ENCODE results near the gene G6PC3. TPM values are rescaled to one million over a fixed set of nuclear protein-coding genes. Genes with fewer than 3 reads are reported as not detected.
"Not testable (repeated sequence)": the region's sequence is repeated elsewhere in the genome, so short reads cannot be mapped to it uniquely, and the experiment has no call there.

The G6PC3 gene
- polyA plus RNA-seq: 10 to 100 TPM; 36.3 to 43.5 TPM

- Histone ChIP-seq H3K27me3 (ENCODE audit: control insufficient read depth in 1 of 2, insufficient read depth in 2 of 2, low read length in 2 of 2) (no peaks in the 10 kb centered on the region), H3K4me1 (ENCODE audit: control insufficient read depth in 2 of 2, insufficient read depth in 2 of 2, low read length in 1 of 2) (peaks cover 0 to 9% of the 10 kb centered on the region in 2 donors), H3K36me3 (ENCODE audit: control insufficient read depth in 2 of 2, insufficient read depth in 2 of 2, low read length in 1 of 2) (peaks cover 7 to 9% of the 10 kb centered on the region in 2 donors), H3K4me3 (ENCODE audit: low read depth in 1 of 2, low read length in 2 of 2) (peak within 1 kb of the TSS; percentile 64 to 68), H3K9me3 (ENCODE audit: control insufficient read depth in 2 of 2, insufficient read depth in 1 of 2, low read depth in 1 of 2, low read length in 1 of 2) (no peaks in the 10 kb centered on the region), H3K27ac (ENCODE audit: low read depth in 2 of 2, low read length in 1 of 2) (peak within 1 kb of the TSS; percentile 93 to 95)
- 0 to 1% methylated on average over 51 to 53 of the region's 53 CpGs for WGBS, 2 donors
These were observed at the start of gene G6PC3 for GRCh38 chr17:44070455-44071197. G6PC3 (plus strand) TSS chr17:44070735; CDS start chr17:44070966, 231 bp downstream.

- 93 to 96% methylated on average over 7 of the region's 7 CpGs for WGBS, 2 donors
These were observed 49.3 kb upstream of the G6PC3 start for GRCh38 chr17:44021227-44021626.

DNA sequence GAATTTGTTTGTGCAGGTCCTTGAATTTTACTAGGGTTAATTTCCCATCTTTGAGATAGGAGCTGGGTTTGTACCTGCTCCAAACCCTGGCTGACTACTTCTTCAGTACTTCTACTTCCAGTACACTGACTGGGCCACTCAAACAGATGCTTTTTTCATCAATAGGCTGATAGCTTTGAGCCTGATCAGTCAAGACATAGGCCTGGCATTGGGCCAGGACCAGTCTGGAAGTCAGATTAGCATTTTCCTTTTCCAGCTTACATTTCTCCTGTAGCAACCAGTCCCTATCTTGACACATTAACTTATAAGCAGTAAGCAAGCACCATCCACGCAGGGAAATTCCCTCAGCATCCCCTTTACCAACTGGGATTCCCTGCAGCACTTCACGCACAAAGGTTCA lies 48.3 kb upstream of the G6PC3 start:
- Histone ChIP-seq H3K9me3 (ENCODE audit: control insufficient read depth in 2 of 2, insufficient read depth in 1 of 2, low read depth in 1 of 2, low read length in 1 of 2) (no peaks in the 10 kb centered on the region), H3K36me3 (ENCODE audit: control insufficient read depth in 2 of 2, insufficient read depth in 2 of 2, low read length in 1 of 2) (peaks cover 0 to 11% of the 10 kb centered on the region in 2 donors), H3K27ac (ENCODE audit: low read depth in 2 of 2, low read length in 1 of 2) (no peak overlapping the region), H3K27me3 (ENCODE audit: control insufficient read depth in 1 of 2, insufficient read depth in 2 of 2, low read length in 2 of 2) (no peaks in the 10 kb centered on the region), H3K4me1 (ENCODE audit: control insufficient read depth in 2 of 2, insufficient read depth in 2 of 2, low read length in 1 of 2) (no peaks in the 10 kb centered on the region), H3K4me3 (ENCODE audit: low read depth in 1 of 2, low read length in 2 of 2) (no peak overlapping the region)
- WGBS, 2 donors: 95 to 99% methylated on average over 2 of the region's 2 CpGs

More at GRCh38 chr17:44021227-44021626, 49.3 kb upstream of the G6PC3 start:
- not testable (repeated sequence) for H3K9me3 ChIP-seq (ENCODE audit: control insufficient read depth in 2 of 2, insufficient read depth in 1 of 2, low read depth in 1 of 2, low read length in 1 of 2); H3K27me3 ChIP-seq (ENCODE audit: control insufficient read depth in 1 of 2, insufficient read depth in 2 of 2, low read length in 2 of 2); H3K4me3 ChIP-seq (ENCODE audit: low read depth in 1 of 2, low read length in 2 of 2); H3K27ac ChIP-seq (ENCODE audit: low read depth in 2 of 2, low read length in 1 of 2); H3K4me1 ChIP-seq (ENCODE audit: control insufficient read depth in 2 of 2, insufficient read depth in 2 of 2, low read length in 1 of 2)
- peaks cover 0 to 11% of the 10 kb centered on the region in 2 donors for H3K36me3 ChIP-seq (ENCODE audit: control insufficient read depth in 2 of 2, insufficient read depth in 2 of 2, low read length in 1 of 2)

DNA sequence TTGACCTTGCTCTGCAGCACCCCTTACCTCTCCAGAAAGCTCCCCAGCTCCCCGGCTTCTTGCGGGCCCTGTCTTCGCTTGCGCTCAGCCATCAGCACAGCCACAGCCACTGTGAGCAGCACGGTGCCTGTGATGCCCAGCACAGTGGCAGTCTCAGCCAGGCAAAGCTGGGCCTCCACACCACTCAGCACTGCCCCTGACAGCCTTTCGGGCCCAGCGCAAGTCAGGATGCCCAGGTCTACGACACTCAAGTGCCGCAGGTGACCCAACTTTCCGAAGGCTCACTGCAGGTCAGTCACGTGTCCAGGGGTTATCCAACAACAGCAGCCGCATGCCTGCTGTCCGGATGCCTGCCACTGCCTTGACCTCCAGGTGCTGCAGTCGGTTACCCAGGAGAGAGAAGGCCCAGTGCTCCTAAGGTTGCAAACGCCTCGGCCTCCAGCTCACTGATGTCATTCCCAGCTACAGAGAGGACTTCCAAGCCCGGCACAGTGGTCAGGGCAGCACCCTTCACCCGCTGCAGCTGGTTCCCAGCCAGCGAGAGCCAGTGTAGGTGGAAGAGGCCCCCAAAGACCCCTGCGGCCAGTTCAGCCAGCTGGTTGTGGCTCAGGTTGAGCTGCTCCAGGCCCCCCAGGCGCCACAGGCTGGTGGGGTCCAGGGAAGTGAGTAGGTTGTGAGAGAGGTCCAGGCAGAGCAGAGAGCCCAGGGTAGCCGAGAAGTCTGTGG lies 46.8 kb upstream of the G6PC3 start:
- Histone ChIP-seq H3K36me3 (ENCODE audit: control insufficient read depth in 2 of 2, insufficient read depth in 2 of 2, low read length in 1 of 2) (peaks cover 0 to 14% of the 10 kb centered on the region in 2 donors), H3K27me3 (ENCODE audit: control insufficient read depth in 1 of 2, insufficient read depth in 2 of 2, low read length in 2 of 2) (no peaks in the 10 kb centered on the region), H3K9me3 (ENCODE audit: control insufficient read depth in 2 of 2, insufficient read depth in 1 of 2, low read depth in 1 of 2, low read length in 1 of 2) (no peaks in the 10 kb centered on the region), H3K4me3 (ENCODE audit: low read depth in 1 of 2, low read length in 2 of 2) (no peak overlapping the region), H3K4me1 (ENCODE audit: control insufficient read depth in 2 of 2, insufficient read depth in 2 of 2, low read length in 1 of 2) (no peaks in the 10 kb centered on the region), H3K27ac (ENCODE audit: low read depth in 2 of 2, low read length in 1 of 2) (no peak overlapping the region)
- whole genome bisulfite sequencing, 2 donors: 90 to 93% methylated on average over 22 of the region's 22 CpGs

GRCh38 chr17:44024271-44024663 lies 46.3 kb upstream of the G6PC3 start:
- peaks cover 0 to 18% of the 10 kb centered on the region in 2 donors for H3K36me3 ChIP-seq (ENCODE audit: control insufficient read depth in 2 of 2, insufficient read depth in 2 of 2, low read length in 1 of 2)
- no peaks in the 10 kb centered on the region for H3K27me3 ChIP-seq (ENCODE audit: control insufficient read depth in 1 of 2, insufficient read depth in 2 of 2, low read length in 2 of 2)
- no peak overlapping the region for H3K4me3 ChIP-seq (ENCODE audit: low read depth in 1 of 2, low read length in 2 of 2)
- no peak overlapping the region for H3K27ac ChIP-seq (ENCODE audit: low read depth in 2 of 2, low read length in 1 of 2)
- WGBS, 2 donors: 54 to 63% methylated on average over 6 of the region's 6 CpGs
- H3K9me3 ChIP-seq (ENCODE audit: control insufficient read depth in 2 of 2, insufficient read depth in 1 of 2, low read depth in 1 of 2, low read length in 1 of 2): no peaks in the 10 kb centered on the region
- H3K4me1 ChIP-seq (ENCODE audit: control insufficient read depth in 2 of 2, insufficient read depth in 2 of 2, low read length in 1 of 2): no peaks in the 10 kb centered on the region

GRCh38 chr17:44024853-44025252 lies 45.7 kb upstream of the G6PC3 start:
- H3K27me3 ChIP-seq (ENCODE audit: control insufficient read depth in 1 of 2, insufficient read depth in 2 of 2, low read length in 2 of 2): no peaks in the 10 kb centered on the region
- H3K27ac ChIP-seq (ENCODE audit: low read depth in 2 of 2, low read length in 1 of 2): no peak overlapping the region
- H3K9me3 ChIP-seq (ENCODE audit: control insufficient read depth in 2 of 2, insufficient read depth in 1 of 2, low read depth in 1 of 2, low read length in 1 of 2): no peaks in the 10 kb centered on the region
- H3K4me1 ChIP-seq (ENCODE audit: control insufficient read depth in 2 of 2, insufficient read depth in 2 of 2, low read length in 1 of 2): no peaks in the 10 kb centered on the region
- H3K4me3 ChIP-seq (ENCODE audit: low read depth in 1 of 2, low read length in 2 of 2): no peak overlapping the region
- H3K36me3 ChIP-seq (ENCODE audit: control insufficient read depth in 2 of 2, insufficient read depth in 2 of 2, low read length in 1 of 2): peaks cover 0 to 18% of the 10 kb centered on the region in 2 donors
- WGBS, 2 donors: 86 to 89% methylated on average over 4 of the region's 4 CpGs

DNA sequence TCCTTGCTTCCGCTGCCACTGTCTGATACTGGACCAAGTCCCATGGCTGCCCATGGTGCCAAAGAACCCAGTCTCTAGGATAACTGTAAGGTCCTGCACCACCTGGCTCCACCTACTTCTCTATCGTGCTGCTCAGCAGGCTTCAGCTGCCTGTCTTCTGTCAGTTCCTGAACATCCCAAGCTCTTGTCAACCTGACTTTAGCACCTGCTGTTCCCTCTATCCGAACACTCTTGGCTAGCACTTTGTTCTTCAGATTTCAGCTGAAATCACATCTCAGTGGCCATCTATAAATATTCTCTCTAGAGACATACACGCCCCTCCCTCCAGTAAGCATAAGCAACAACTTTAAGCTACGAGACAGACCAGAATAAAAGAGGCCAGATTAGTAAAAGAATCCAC lies 40.8 kb upstream of the G6PC3 start:
- Histone ChIP-seq H3K4me1 (ENCODE audit: control insufficient read depth in 2 of 2, insufficient read depth in 2 of 2, low read length in 1 of 2) (no peaks in the 10 kb centered on the region), H3K4me3 (ENCODE audit: low read depth in 1 of 2, low read length in 2 of 2) (no peak overlapping the region), H3K36me3 (ENCODE audit: control insufficient read depth in 2 of 2, insufficient read depth in 2 of 2, low read length in 1 of 2) (peaks cover 6 to 22% of the 10 kb centered on the region in 2 donors), H3K27me3 (ENCODE audit: control insufficient read depth in 1 of 2, insufficient read depth in 2 of 2, low read length in 2 of 2) (no peaks in the 10 kb centered on the region), H3K9me3 (ENCODE audit: control insufficient read depth in 2 of 2, insufficient read depth in 1 of 2, low read depth in 1 of 2, low read length in 1 of 2) (no peaks in the 10 kb centered on the region), H3K27ac (ENCODE audit: low read depth in 2 of 2, low read length in 1 of 2) (no peak overlapping the region)
- 82 to 90% methylated on average over 5 of the region's 5 CpGs for WGBS, 2 donors

DNA sequence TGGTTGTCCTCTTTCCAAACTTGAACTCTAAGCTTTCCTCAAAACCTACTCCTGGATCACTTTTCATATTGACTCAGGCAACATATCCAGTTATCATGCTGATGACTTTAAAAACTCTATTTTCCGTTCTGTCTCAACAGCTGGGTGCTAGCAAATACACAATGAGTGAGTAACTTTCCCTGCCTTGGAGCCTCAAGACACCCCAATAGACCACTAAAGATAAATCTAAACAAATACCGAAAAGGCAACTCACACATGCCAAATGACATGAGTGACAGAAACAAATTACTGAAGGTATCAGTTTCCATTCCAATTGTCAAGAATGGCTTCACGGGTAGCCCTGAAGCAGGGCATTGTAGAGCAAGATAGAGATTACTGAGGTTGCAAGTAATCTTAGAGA lies 40.1 kb upstream of the G6PC3 start:
- Histone ChIP-seq H3K36me3 (ENCODE audit: control insufficient read depth in 2 of 2, insufficient read depth in 2 of 2, low read length in 1 of 2) (peaks cover 6 to 22% of the 10 kb centered on the region in 2 donors), H3K4me3 (ENCODE audit: low read depth in 1 of 2, low read length in 2 of 2) (no peak overlapping the region), H3K9me3 (ENCODE audit: control insufficient read depth in 2 of 2, insufficient read depth in 1 of 2, low read depth in 1 of 2, low read length in 1 of 2) (no peaks in the 10 kb centered on the region), H3K27ac (ENCODE audit: low read depth in 2 of 2, low read length in 1 of 2) (no peak overlapping the region), H3K27me3 (ENCODE audit: control insufficient read depth in 1 of 2, insufficient read depth in 2 of 2, low read length in 2 of 2) (no peaks in the 10 kb centered on the region), H3K4me1 (ENCODE audit: control insufficient read depth in 2 of 2, insufficient read depth in 2 of 2, low read length in 1 of 2) (no peaks in the 10 kb centered on the region)
- 87 to 94% methylated on average over 3 of the region's 3 CpGs for WGBS, 2 donors

- Histone ChIP-seq H3K36me3 (ENCODE audit: control insufficient read depth in 2 of 2, insufficient read depth in 2 of 2, low read length in 1 of 2) (peaks cover 13 to 27% of the 10 kb centered on the region in 2 donors), H3K9me3 (ENCODE audit: control insufficient read depth in 2 of 2, insufficient read depth in 1 of 2, low read depth in 1 of 2, low read length in 1 of 2) (no peaks in the 10 kb centered on the region), H3K27ac (ENCODE audit: low read depth in 2 of 2, low read length in 1 of 2) (no peak overlapping the region), H3K4me3 (ENCODE audit: low read depth in 1 of 2, low read length in 2 of 2) (no peak overlapping the region), H3K27me3 (ENCODE audit: control insufficient read depth in 1 of 2, insufficient read depth in 2 of 2, low read length in 2 of 2) (no peaks in the 10 kb centered on the region), H3K4me1 (ENCODE audit: control insufficient read depth in 2 of 2, insufficient read depth in 2 of 2, low read length in 1 of 2) (no peaks in the 10 kb centered on the region)
- WGBS, 2 donors: 68 to 71% methylated on average over 3 of the region's 3 CpGs
These were observed 36.6 kb upstream of the G6PC3 start for GRCh38 chr17:44033861-44034408.
